ENCODE measurements around the gene ATF6.

Gene ATF6

DNA sequence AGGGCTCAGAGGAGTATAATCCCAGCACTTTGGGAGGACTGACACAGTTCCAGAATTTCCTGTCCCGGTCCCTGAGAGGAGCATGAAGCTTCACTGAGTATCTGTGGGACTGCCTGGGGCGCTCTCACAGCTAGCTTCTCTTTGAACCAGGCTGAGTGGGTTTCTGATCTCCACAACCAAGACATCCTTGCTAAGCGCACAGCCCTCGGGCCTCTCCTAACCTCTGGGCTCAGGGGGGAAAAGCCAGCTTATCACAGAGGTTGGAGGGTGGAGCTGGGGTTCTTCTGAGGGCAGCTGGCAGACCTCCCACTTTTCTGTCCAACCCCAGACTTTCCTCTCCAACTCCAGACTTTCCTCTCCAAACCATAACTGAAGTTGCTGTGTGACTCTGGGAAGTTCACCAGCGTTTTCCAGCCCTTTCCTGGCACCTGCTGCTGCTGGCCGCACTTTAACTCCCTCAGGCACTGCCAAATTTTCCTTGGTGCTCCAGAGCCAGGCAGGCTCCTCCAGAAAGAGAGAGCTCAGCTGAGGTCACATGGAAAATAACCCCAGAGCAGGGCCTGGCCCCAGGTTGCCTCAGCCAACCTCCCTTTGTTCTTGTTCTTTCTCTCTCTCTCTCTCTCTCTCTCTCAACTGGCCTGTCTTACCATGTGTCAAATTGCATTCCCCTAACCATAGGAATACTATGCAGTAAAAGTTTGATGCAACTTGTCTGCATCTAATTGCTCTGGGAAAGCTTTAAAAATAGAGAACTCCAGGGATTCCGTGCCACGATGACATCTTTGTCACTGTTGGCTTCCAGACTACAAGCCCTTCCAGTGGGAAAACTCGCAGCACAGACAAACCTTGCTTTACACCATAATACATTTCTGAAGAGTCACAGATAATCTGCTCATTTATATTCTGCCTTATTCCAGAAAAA is 208.1 kb downstream of the ATF6 start:
- DNase-seq, result no peak

- DNase-seq, result no peak
These were observed 212.1 kb downstream of the ATF6 start for GRCh38 chr1:161978011-161978790.

DNA sequence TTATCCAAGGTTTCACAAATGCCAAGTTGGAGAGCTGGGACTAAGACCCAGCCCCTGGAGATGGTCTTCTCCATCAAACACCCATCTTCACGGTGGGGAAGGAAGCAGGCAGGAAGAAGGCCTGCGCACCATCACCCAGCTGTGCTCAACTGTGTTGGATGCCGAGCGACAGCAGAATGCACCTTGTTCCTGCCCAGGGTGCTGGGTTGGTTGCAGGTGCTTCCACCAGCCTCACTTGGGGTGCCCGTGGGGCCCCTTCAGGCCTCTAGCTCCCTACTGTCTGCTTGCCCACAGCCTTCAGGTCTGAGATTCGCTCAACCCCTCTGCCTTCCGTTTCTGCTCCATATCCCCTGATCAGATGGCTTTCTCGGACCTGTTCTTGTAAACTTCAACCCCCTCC is 215.0 kb downstream of the ATF6 start:
- no peak for DNase-seq

GRCh38 chr1:161981735-161982506 is 215.8 kb downstream of the ATF6 start:
- no peak for DNase-seq

DNA sequence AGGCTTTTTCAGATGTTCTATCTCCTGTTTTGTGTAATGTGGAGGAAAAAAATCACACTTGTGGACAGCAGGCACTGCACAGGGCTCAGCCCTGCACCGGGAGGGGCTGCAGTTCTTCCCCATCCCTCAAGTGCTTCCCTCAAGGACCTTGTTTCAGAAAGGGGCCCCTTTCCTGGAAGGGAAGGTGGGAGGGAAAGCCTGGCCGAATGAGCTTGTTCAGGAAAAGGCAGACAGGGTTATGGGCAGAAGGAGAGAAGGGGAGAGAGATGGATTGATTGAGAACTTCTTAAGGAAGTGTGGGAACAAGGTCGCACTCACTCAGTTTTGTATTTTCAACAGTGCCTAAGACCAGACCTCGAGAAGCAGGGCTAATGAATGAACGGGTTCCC is 216.4 kb downstream of the ATF6 start:
- no peak for DNase-seq

- DNase-seq, result no peak
These were observed 216.8 kb downstream of the ATF6 start for GRCh38 chr1:161982917-161983316.

- no peak for DNase-seq
These were observed 217.6 kb downstream of the ATF6 start for GRCh38 chr1:161983725-161984124.

- DNase-seq, result no peak
These were observed 219.2 kb downstream of the ATF6 start for GRCh38 chr1:161985301-161985822.

DNA sequence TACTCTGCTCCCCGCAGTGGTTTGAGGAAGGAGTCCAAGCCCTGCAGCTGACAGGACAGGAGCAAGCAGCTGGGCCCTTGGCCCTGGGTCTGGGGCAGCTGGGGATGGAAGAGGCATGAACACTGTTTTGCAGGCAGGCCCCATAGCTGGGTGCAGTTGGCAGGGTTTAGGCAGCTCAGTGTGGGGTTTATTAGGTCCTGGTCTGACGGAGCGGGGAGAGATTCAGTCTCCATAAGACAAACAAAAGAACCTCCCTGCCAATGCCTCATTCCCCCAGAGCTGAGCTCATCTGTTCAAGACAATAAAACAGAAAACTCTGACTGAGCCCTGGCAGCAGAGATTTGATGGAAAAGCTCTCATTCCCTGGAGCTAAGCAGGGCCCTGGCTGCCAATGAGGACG is 220.2 kb downstream of the ATF6 start:
- DNase-seq, result no peak

DNA sequence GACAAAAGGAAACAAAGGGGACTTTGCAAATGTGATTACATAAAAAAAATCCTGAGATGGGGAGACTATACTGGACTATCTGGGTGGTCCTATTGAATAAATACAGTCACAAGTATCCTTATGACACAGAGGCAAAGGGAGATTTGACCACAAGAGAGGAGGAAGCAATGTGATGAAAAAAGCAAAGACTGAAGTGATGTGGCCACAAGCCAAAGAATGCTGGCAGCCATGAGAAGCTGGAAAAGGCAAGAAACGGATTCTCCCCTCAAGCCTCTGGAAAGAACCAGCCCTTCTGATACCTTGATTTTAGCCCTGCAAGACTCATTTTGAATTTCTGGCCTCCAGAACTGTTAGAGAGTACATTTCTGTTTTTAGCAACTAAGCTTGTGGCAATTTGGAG is 221.2 kb downstream of the ATF6 start:
- DNase-seq, result no peak

DNA sequence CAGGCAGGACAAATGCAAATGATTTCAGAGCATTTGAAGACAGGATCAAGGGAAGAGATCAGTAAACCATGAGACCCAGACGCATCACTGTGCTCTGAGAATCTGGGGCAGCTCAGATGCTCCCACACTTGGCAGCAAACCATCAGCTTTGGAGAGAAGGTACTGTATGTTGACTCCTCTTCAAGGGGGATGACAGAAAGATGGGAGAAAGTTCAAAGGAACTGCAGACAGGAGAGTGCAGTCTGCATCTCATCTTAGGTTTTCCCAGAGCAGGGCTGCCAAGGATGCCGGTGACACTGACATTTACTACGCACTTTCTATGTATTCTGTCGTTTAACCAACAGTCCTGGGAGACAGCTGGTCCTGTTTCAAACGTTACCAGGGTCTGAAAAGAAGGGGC is 221.8 kb downstream of the ATF6 start:
- DNase-seq, result no peak

GRCh38 chr1:161988413-161988812 is 222.3 kb downstream of the ATF6 start:
- DNase-seq, result no peak

DNA sequence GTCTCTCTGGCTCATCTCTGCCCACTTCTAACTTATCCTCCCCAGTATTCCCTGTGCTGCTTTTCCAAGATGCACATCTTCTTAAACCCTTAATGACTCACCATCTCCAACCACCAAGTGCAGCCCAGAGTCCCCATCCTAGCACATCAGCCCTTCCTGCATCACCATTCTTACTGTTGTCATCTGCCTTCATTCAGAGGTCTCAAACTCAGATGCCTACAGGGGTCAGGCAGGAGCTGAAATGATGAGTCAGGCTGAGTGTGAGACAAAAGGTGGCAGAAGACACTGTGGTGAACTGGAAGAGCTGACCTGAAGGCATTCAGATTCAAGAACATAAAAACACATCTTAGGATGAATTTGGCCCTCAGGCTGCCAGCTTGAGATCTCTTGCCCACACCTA is 223.0 kb downstream of the ATF6 start:
- no peak for DNase-seq

- DNase-seq, result no peak
These were observed 223.7 kb downstream of the ATF6 start for GRCh38 chr1:161989786-161990185.

- no peak for DNase-seq
These were observed 227.5 kb downstream of the ATF6 start for GRCh38 chr1:161993576-161993975.

DNA sequence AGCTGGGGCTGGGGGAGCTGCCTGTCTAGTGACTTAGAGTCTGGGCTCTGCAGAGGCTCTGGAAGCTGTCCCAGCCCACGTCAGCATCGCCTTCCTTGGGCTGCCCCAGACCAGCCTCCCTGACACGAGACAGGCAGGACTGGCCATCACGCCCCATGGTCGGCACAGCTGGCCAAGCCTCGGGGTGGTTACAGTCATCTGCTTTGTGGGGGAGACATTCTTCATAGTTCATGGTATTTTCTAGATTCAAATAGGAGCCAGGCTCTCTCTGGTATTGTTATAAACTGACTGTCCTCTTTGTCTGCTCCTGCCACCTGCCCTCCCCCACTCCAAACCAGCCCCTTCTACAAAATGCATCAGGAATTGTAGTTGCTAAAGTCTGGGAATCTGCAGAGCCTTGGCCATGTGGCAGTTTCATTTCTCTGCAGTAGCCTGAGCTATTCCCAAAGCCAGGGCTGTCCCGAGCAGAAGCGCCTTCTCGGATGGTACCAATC is 228.1 kb downstream of the ATF6 start:
- no peak for DNase-seq

DNA sequence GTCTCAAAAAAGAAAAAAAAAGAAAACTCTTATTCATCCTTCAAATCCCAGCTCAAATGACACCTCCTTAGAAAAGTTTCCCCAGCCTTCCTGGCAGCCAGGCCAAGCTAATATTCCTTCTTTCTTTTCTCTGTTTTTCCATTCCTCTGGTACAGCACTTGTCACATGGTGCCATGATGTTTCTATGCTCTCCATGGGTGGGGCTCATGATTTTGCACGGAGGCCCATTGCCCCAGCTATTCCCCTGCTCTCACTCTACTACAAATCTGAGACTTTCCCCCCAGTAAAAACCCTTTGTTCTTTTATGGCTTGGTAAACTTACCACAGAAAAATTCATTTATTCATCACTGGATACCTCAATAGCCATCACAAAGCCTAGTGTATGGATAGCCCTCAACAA is 231.0 kb downstream of the ATF6 start:
- DNase-seq, result no peak

DNA sequence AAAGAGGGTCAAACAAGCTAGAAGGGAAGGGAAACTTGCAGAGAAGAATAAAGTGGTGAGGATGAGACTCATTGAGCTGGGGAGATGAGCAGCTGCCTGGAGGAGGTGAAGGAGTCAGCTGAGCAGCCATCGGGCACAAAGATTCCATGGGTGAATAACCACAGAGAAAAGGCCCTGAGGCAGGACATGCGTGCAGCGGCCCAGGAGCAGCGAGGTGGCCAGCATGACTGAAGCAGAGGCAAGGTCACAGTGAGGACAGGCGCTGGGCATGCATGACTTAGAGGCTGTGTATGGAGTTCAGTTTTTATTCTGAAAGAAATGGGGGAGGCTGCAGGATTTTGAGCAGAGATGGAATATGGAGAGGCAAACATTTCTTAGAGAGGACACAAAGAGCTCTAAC is 232.7 kb downstream of the ATF6 start:
- DNase-seq, result no peak

DNA sequence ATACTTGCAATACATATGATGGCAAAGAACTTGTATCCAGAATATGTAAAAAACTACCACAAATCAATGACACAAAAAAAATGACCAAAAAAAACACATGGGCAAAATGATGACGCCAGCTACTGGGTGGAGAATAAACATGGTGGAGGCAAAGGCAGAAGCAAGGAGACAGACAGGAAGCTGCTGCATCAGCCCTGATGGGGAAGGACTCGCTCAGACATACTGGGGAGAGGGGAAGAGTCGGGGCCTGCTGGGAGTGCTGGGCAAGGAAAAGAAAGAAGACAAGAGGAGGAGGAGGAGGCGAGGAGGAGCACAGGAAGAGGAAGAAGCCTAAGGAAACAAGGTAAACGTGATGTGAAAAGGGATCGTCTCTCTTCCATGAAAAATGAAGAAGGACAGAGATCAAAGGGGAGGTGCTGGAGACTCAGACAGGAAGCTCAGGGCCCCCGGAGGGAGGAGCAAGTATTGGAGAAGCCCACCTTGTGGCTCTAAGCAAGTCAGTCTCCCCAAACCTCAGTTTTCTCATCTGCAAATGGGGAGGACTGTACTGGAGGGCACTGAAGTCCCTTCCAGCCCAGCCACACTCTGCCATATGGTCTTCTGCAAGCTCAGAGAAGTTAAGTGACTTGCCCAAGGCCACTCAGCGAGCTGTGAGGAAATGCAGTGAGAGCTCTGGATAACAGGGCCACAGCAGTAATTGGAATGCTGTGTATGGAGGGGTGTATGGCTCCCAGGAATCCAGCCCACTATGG is 233.4 kb downstream of the ATF6 start:
- DNase-seq, result no peak

DNA sequence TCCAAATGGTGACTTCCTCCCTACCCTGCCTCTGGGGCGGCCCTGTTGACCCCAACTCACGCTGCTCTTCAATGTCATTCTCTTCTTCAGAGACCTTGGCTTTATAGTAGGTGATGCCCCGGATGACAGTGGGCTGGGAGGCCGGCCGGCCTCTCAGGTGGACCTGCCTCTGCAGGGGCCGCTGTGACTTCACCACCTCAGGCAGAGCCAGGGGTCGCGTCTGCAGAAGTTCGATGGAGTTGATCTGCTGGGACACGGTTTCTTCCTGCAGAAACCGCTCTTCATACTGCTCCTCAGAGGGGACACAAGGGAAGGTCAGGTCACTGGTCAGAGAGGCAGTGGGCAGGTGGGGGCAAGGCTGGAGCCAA is 233.9 kb downstream of the ATF6 start:
- no peak for DNase-seq

GRCh38 chr1:162003061-162003829 is 237.1 kb downstream of the ATF6 start:
- no peak for DNase-seq

Measured in effector CD8-positive, alpha-beta T cell (primary cell).